HFFc6 (cell line): ENCODE measurements around the gene SLC4A5. TPM values are rescaled to one million over a fixed set of nuclear protein-coding genes. Genes with fewer than 3 reads are reported as not detected.

Experiments
- DNase-seq: peaks from one replicate; pipeline ENCODE4 v3.0.0-alpha.2; 2018
- H3K27ac Mint-ChIP-seq: 2 replicates; pipeline ENCODE4 v1.8.0; 2020; ENCODE audit warnings: mild to moderate bottlenecking, mixed read lengths
- H3K27me3 Mint-ChIP-seq: 2 replicates; pipeline ENCODE4 v1.8.0; 2021; ENCODE audit warnings: mild to moderate bottlenecking, moderate library complexity, mixed read lengths; ENCODE audit not compliant: insufficient read depth
- H3K36me3 Mint-ChIP-seq: 2 replicates; pipeline ENCODE4 v1.8.0; 2021; ENCODE audit warnings: low read depth, mixed read lengths
- H3K4me1 Mint-ChIP-seq: 2 replicates; pipeline ENCODE4 v1.8.0; 2020; ENCODE audit warnings: low read depth, mixed read lengths
- H3K4me3 Mint-ChIP-seq: 2 replicates; pipeline ENCODE4 v1.8.0; 2020; ENCODE audit warnings: mild to moderate bottlenecking, moderate library complexity, mixed read lengths
- H3K9me3 Mint-ChIP-seq: 2 replicates; pipeline ENCODE4 v1.8.0; 2020; ENCODE audit warnings: mild to moderate bottlenecking, mixed read lengths
- total RNA-seq, 6 experiments: library from RNA; stranded (reverse); fragmentation: NEBNext Ultra II Directional; extraction: Animal tissue kit (Norgen Biotek cat#: 25700); gene quantifications; 2 replicates in 1 of 6; 3 replicates in 5 of 6; pipeline ENCODE4 v1.2.3, GENCODE V29; 2021
- TF ChIP-seq, protein P1 (sequence below): fragments of 200-600 bp; sonication (generic); IDR thresholded peaks from 2 replicates; pipeline ENCODE4 v1.5.0; 2021; ENCODE audit warnings: antibody characterized with exemption, mild to moderate bottlenecking

Gene SLC4A5
- total RNA-seq, 6 experiments from 2014 or later = 0.19 to 0.40 (median 0.31) TPM; not detected in 3

DNA sequence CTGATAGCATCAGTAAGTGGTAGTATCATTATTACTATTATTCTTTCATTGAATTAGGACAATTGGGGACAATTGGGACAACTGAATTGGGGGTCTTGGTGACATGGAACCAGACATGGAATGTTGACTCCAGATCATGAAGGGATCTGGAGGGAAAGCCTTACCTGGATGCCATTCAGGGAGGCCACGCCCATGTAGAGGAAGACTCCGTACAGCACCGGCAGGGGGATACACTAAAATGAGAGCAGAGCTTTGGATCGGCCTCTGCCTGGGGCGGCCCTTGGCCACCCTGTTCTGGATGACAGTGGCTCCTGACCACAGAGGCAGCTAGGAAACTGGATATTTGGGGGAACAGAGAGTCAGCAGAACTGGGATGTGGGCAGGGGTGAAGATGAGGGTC lies 115.6 kb downstream of the SLC4A5 start:
- TF ChIP-seq, protein P1, sequence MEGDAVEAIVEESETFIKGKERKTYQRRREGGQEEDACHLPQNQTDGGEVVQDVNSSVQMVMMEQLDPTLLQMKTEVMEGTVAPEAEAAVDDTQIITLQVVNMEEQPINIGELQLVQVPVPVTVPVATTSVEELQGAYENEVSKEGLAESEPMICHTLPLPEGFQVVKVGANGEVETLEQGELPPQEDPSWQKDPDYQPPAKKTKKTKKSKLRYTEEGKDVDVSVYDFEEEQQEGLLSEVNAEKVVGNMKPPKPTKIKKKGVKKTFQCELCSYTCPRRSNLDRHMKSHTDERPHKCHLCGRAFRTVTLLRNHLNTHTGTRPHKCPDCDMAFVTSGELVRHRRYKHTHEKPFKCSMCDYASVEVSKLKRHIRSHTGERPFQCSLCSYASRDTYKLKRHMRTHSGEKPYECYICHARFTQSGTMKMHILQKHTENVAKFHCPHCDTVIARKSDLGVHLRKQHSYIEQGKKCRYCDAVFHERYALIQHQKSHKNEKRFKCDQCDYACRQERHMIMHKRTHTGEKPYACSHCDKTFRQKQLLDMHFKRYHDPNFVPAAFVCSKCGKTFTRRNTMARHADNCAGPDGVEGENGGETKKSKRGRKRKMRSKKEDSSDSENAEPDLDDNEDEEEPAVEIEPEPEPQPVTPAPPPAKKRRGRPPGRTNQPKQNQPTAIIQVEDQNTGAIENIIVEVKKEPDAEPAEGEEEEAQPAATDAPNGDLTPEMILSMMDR = no peak
- no peaks in the 10 kb centered on the region for H3K9me3 Mint-ChIP-seq
- peaks cover 10% of the 10 kb centered on the region for H3K4me1 Mint-ChIP-seq
- no peaks in the 10 kb centered on the region for H3K36me3 Mint-ChIP-seq
- H3K27ac Mint-ChIP-seq = no peak overlapping the region
- no peak for DNase-seq
- peaks cover 9% of the 10 kb centered on the region for H3K27me3 Mint-ChIP-seq
- H3K4me3 Mint-ChIP-seq = no peak overlapping the region

DNA sequence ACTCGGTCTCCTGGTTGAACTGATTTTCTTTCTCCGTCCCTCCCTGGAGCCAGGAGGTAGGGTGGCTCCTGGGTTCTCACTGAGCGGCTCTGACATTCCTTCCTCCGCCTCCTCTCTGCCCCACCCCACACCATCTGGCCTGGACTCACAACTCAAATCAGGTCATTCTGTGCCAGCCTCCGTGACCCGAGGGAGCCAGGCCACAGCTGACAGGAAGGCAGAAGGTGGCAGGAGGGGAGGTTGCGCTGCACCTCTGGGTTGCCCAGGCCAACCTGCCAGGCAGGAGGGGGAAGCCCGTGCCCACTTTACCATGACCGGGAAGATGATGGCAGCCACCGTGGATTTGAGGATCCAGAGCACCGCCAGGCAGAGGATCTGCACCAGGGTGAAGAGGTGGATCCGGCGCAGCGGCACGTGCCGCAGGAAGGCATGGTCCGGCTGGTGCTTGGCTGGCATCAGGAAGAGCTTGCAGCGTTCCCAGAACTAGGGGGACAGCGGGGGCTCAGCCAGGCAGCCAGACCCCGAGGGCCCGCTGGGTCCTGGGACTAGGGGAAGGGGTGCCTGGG lies 116.5 kb downstream of the SLC4A5 start:
- no peak overlapping the region for H3K4me3 Mint-ChIP-seq
- peaks cover 10% of the 10 kb centered on the region for H3K4me1 Mint-ChIP-seq
- no peaks in the 10 kb centered on the region for H3K36me3 Mint-ChIP-seq
- no peak for DNase-seq
- H3K27me3 Mint-ChIP-seq = peaks cover 9% of the 10 kb centered on the region
- TF ChIP-seq, protein P1 = no peak
- no peaks in the 10 kb centered on the region for H3K9me3 Mint-ChIP-seq
- no peak overlapping the region for H3K27ac Mint-ChIP-seq

DNA sequence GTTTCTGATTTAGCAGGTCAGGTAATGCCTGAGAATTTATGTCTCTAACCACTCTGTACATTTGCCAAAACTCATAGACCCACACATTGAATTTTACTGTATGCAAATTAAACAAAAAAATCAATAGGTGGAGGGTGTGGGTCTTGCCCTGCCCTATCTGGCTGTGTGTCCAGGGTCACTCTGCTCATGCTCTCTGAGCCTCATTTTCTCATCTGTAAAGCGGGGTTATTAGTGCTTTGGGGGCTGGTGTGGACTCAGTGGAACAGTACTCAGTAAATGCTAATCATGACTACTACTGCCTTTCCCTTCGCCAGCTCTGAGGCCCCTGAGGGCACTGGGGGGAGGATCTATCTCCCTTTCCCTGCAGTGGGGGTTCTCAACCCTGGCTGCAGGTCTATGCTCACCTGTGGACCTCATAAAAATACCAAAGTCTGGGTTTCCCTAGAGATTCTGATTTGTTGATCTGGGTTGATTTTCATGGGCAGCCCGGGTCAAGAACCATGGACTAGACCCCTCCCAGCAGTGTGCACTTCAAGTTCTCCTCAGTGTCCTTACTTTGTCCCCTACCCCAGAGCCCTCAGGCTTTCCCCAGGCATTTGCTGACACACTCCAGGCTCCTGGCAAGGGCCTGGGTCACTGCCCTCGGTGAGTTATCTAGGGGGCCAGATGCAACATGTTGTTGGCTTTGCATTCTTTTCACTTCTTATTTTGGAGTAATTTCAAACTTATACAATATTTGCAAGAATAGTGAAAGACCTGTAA lies 117.3 kb downstream of the SLC4A5 start:
- Mint-ChIP-seq H3K4me3 (no peak overlapping the region), H3K9me3 (no peaks in the 10 kb centered on the region), H3K27ac (no peak overlapping the region), H3K4me1 (peaks cover 10% of the 10 kb centered on the region), H3K27me3 (peaks cover 9% of the 10 kb centered on the region; the same call in 1 of the 2 replicates), H3K36me3 (no peaks in the 10 kb centered on the region)
- TF ChIP-seq, protein P1 = no peak
- DNase-seq = no peak

DNA sequence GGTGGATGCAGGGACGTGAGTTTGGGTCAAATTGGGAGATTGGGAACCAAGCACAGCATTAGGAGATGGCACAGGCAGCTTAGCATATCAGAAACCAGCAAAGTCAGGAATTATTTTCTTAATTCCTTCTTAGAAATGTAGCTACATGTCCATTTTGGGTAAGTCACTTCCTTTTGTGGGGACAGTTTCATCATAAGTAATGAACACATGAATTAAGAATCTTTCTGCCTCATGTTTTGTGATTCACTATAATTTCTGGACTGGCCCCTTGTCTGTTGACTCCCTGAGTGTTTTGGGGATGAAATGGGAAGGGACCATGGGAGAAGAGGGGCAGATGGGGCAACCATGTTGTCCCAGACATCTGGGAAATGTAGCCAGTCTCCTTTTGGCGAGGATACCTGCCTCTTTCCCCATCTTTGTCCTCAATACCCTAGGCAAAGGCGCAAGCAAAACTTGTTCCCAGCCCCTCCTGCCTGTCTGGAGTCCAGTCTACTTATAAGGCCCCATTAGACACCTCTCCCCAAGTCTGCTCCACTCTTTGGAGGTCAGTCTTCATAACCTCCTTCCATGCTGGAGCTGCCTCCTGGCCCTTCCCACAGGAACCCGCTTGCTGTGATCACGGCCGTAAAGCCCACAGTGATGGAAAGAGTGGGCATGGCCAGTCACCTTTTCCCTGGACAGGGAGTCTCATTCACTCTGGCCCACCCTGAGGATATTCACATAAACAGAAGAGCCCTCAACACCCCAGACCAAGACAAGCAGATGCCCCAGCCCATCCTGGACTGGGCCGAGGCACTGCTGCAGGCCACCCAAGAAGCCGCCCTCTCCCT lies 119.1 kb downstream of the SLC4A5 start:
- Mint-ChIP-seq H3K27ac (no peak overlapping the region; the same call in 1 of the 2 replicates), H3K36me3 (no peaks in the 10 kb centered on the region), H3K4me3 (no peak overlapping the region), H3K27me3 (peaks cover 5% of the 10 kb centered on the region; the same call in 1 of the 2 replicates), H3K9me3 (no peaks in the 10 kb centered on the region), H3K4me1 (peaks cover 10% of the 10 kb centered on the region)
- TF ChIP-seq, protein P1 = no peak
- no peak for DNase-seq

DNA sequence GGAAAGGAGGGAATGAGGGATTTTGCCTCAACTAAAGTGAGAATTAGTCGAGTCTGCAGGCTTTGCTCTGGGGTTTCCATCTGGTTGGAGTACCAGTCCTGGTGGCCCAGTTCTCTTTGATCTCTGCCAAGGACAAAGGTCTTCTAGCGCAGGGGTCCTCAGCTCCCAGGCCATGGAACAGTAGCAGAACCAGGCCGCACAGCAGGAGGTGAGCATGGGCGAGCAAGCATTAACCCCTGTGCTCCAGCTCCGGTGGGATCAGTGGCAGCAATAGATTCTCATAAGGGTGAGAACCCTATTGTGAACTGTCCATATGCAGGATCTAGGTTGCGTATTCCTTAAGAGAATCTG lies 120.9 kb downstream of the SLC4A5 start:
- Mint-ChIP-seq H3K27me3 (peaks cover 4% of the 10 kb centered on the region; the same call in 1 of the 2 replicates), H3K27ac (no peak overlapping the region)

More for the DNA sequence above, 120.9 kb downstream of the SLC4A5 start:
- no peak for DNase-seq
- Mint-ChIP-seq H3K4me3 (no peak overlapping the region), H3K9me3 (no peaks in the 10 kb centered on the region), H3K4me1 (peaks cover 10% of the 10 kb centered on the region), H3K36me3 (no peaks in the 10 kb centered on the region)
- TF ChIP-seq, protein P1 = no peak
